ENCODE data around the gene KSR1. TPM values are rescaled to one million over a fixed set of nuclear protein-coding genes. Genes with fewer than 3 reads are reported as not detected.

The KSR1 gene
- total and polyA plus RNA-seq, 2 of the 8 experiments (the other 6 are each of a cell fraction or from before 2014, with no cell fraction given) = 14.1 to 34.7 TPM

DNA sequence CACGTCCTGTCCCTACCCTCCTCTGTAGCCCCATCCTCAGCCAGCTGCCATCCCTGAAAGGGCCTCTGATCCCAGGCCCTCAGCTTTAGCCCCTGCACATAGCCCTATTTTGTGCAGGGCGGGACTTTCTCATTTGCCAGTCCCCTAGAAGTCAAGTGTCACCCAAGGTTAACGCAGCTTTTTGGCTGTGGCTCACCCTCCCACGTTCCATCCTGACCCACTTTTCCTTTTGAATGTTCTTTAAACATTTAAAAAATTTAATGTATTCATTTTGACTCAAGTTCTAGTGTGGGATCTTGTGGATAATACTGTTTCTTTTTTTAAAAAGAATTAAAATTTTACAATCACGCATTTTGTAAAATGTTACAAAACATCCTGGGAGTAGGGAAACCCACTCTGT is 112.6 kb downstream of the KSR1 start:
- Histone ChIP-seq H4K20me1 (replicated peaks in 1 of 2; ENCODE audit: control insufficient read depth in 1 of 2, insufficient read depth in 2 of 2, low read length in 2 of 2) (peaks cover 0 to 2% of the 10 kb centered on the region in 2 experiments), H3K4me2 (ENCODE audit: insufficient read depth in 1 of 2, low read depth in 2 of 2, low read length in 2 of 2) (no peak overlapping the region)
- POLR2A ChIA-PET (ENCODE audit: partially characterized antibody) = no interaction called here

More for the DNA sequence above, 112.6 kb downstream of the KSR1 start:
- no peaks in the 10 kb centered on the region for H3K9me3 ChIP-seq (ENCODE audit: insufficient read depth in 2 of 2, low read depth in 1 of 2, low read length in 1 of 2)
- WGBS, 2 experiments (ENCODE audit: extremely low coverage in 1 of 2, insufficient coverage in 1 of 2, insufficient read length in 1 of 2, insufficient replicate concordance in 2 of 2, low coverage in 1 of 2, low lambda C conversion rate in 2 of 2, missing lambda C conversion rate in 1 of 2) = 89% methylated on average over 5 of the region's 5 CpGs; no CpG with 5 or more reads in 1 of the 2 experiments
- no peak overlapping the region for H3K4ac ChIP-seq (replicated peaks; ENCODE audit: insufficient read length, low read depth, low read length)
- no peak overlapping the region for H4K8ac ChIP-seq (ENCODE audit: extremely low read depth, insufficient read depth, low read length)
- no peaks in the 10 kb centered on the region; the same call in 1 of the 2 replicates for H3K23me2 ChIP-seq (ENCODE audit: low read depth, low read length)
- H2BK12ac ChIP-seq (ENCODE audit: low read depth, low read length) = no peak overlapping the region
- H2AK5ac ChIP-seq (ENCODE audit: low read depth, low read length) = no peak overlapping the region
- no peak overlapping the region for H3K27ac ChIP-seq (ENCODE audit: low read depth, low read length)
- H3K23ac ChIP-seq (ENCODE audit: insufficient read length) = no peak overlapping the region
- H2BK15ac ChIP-seq (ENCODE audit: low read length) = no peak overlapping the region
- H3K36me3 ChIP-seq (ENCODE audit: control insufficient read depth in 2 of 4, insufficient read depth in 4 of 4, low read length in 3 of 4) = no peaks in the 10 kb centered on the region
- H3K4me3 ChIP-seq (ENCODE audit: extremely low read depth in 1 of 4, insufficient read depth in 2 of 4, low read depth in 3 of 4, low read length in 4 of 4) = no peak overlapping the region
- H2BK120ac ChIP-seq (replicated peaks; ENCODE audit: low read depth, low read length) = no peak overlapping the region
- no peak for TF ChIP-seq GABPA (IDR thresholded peaks at IDR 0.05; ENCODE audit: borderline replicate concordance, insufficient read depth, low read length)
- no peak for TF ChIP-seq CREB1 (IDR thresholded peaks at IDR 0.05)
- no peak for TF ChIP-seq JUN (IDR thresholded peaks at IDR 0.05; ENCODE audit: low read depth, low read length)
- TF ChIP-seq RBBP5 (IDR thresholded peaks at IDR 0.05; ENCODE audit: borderline replicate concordance, low read depth, low read length) = no peak
- TF ChIP-seq JUND (IDR thresholded peaks at IDR 0.05; ENCODE audit: low read length) = no peak
- TF ChIP-seq EGR1 (IDR thresholded peaks at IDR 0.05; ENCODE audit: borderline replicate concordance, low read depth, low read length) = no peak
- peaks cover 6% of the 10 kb centered on the region; the same call in 1 of the 2 replicates for H3K79me1 ChIP-seq (ENCODE audit: low read depth, low read length)
- no peak overlapping the region for H4K91ac ChIP-seq (replicated peaks; ENCODE audit: insufficient read length, low read length)
- no peak overlapping the region for H2BK5ac ChIP-seq (ENCODE audit: low read depth, low read length)
- H2BK20ac ChIP-seq (ENCODE audit: low read length) = no peak overlapping the region
- peaks cover 0 to 10% of the 10 kb centered on the region in 2 experiments; a peak in 1 of 4 replicates for H3K79me2 ChIP-seq (ENCODE audit: control insufficient read depth in 1 of 2, insufficient read depth in 2 of 2, low read length in 2 of 2)
- no peak overlapping the region for H3K18ac ChIP-seq (ENCODE audit: extremely low read depth, low read length)
- H3K9ac ChIP-seq (replicated peaks in 1 of 4; ENCODE audit: extremely low read depth in 1 of 4, low read depth in 3 of 4, low read length in 3 of 4) = no peak overlapping the region
- FAIRE-seq (no peak), DNase-seq (ENCODE audit: low read depth in 1 of 2, low spot score in 2 of 2) (no peak)
- no peak overlapping the region for H2AFZ ChIP-seq (ENCODE audit: low read length)
- CTCF ChIA-PET (ENCODE audit: partially characterized antibody) = interaction anchor here (0.8 to 3.5 kb wide), 23 partner anchors 9 to 179 kb away, joined by 3 to 39 read pairs (median 4); partner anchors contain the start of gene KSR1
- H3K56ac ChIP-seq (replicated peaks; ENCODE audit: insufficient read length, low read depth, low read length) = no peak overlapping the region
- no peak overlapping the region for H3K14ac ChIP-seq (ENCODE audit: insufficient read length)
- no peak overlapping the region for H4K5ac ChIP-seq (ENCODE audit: insufficient read length, low read depth, low read length)
- H3K27me3 ChIP-seq (replicated peaks in 1 of 4; ENCODE audit: control insufficient read depth in 3 of 4, extremely low read depth in 1 of 4, insufficient read depth in 3 of 4, low read length in 3 of 4) = no peaks in the 10 kb centered on the region
- H3K4me1 ChIP-seq (replicated peaks in 1 of 4; ENCODE audit: control insufficient read depth in 3 of 4, insufficient read depth in 4 of 4, low read length in 3 of 4) = peaks cover under 1 to 10% (median 3%) of the 10 kb centered on the region in 4 experiments; a peak in 3 of 7 replicates

All from H1 (cell line).